SHP77 treated with DMSO at 0.1 percent for 48 hours (cell line): ENCODE results near the gene ATF6.
"Not testable (repeated sequence)": the region's sequence is repeated elsewhere in the genome, so short reads cannot be mapped to it uniquely, and the experiment has no call there.

Source experiments
- DNase-seq: peaks from one replicate; lab custom pipeline; 2025; lab: John Stamatoyannopoulos, UW

ATF6 gene

GRCh38 chr1:161766102-161766981, at the start of gene ATF6:
ATF6 (plus strand) TSS chr1:161766320; CDS start chr1:161766361, 41 bp downstream.
- DNase-seq: peak; percentile 96

DNA sequence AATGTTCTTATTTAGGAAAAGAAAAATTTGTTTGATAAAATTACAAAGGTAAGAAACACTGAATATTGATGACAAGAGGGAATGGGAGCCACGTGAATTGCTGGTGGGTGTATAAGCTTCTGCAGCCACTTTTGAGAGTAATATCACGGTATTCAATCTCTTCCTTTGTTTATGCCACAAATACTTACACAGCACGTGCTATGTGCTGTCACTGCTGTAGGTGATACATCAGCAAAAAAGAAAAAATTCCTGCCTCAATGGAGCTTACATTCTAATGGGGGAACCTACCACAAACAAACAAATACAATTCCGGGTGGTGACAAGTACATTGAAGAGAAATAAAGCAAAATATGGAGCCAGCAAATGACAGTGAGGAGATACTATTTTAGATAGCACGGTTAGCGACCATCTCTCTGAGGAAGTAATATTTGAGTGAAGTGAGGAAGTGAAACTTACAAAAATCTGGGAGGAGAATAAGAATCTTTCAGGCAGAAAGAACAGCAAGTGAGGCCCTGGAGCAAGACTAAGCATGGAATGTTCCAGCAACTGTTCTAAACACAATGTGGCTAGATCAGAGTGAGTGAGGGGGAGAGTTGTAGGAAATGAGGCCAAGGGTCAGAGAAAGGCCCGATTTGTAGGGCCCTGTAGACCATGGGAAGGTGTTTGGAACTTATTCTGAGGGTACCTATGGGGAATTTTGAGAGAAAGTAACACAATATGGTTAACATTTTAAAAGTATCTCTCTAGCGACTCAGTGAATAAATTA, 47.4 kb upstream of the ATF6 start:
- DNase-seq: no peak

DNA sequence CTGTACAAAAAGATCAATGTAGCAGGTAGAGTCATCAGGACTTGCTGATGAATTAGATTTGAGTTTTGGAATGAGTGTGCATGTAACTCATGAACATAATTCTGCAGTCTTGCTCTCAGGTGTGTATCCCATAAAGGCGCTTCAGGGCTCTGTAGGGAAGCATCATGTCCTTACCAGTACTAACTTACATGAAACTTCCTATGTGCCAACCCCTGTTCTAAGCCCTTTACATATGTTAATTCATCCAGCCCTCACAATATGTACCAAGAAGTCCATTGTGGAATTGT, 46.9 kb upstream of the ATF6 start:
- no peak for DNase-seq

DNA sequence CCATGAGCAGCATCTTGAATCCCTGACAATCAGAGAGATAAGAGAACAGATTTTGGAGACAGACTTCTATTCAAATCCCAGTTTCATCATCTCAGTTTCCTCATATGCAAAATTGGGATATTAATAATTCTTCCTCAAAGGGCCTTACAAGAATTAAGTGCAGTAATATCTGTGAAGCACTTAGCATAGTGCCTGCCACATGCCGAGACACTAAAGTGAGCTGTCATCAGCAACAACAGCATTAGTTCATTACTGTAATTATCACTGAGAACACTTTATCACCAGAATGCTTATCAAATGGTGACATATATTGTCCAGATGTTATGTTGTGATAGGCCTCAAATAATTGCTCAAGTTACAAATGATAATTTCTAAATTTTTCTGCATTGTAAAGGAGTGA, 45.7 kb upstream of the ATF6 start:
- no peak for DNase-seq

DNA sequence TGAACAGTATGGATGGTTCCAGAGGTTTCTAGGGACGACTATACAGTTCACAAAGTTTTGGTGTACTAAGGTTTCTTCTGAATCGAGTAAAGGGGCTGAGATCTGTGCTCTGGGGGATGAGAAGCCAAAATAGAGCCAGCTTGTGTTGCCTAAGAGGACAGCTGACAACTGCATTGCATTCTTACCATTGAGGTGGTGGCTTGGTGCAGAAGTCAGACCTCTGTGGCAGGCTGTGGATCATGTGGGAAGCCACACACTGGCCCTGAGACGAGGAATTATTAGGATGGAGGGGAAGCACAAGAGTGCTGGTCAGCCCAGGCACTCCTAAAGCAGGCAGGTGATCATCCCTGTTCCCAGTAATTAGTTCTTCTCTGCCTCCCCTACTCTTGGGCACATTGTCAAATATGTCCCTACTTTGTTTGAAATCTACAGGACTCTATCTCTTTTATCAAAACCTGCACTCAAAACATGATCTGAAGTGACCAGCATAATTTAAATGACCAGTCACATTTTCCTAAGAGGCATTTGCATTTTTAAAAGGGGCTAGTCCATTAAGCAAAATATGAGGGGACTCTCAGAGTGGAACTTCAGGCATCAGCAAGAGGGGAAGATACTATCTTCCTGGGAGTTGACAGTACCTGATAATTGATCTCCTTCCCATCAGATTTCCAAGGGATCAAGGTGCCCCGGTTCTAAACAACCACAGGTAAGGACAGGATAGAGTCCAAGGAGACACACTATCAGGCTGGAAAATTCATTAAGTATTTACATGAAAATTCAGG, 45.0 kb upstream of the ATF6 start, which contains the start of gene FCRLB:
Gene FCRLB, plus strand, starts transcription at position 589 of the 782 bp plus-strand sequence. CDS start 1,129 bp downstream, outside the sequence.
- DNase-seq: no peak

- no peak for DNase-seq
Measured at GRCh38 chr1:161721738-161722343, 44.3 kb upstream of the ATF6 start.

- no peak for DNase-seq
Measured at GRCh38 chr1:161722406-161722805, 43.7 kb upstream of the ATF6 start.

- DNase-seq: no peak
Measured at GRCh38 chr1:161723459-161724141, 42.5 kb upstream of the ATF6 start.

DNA sequence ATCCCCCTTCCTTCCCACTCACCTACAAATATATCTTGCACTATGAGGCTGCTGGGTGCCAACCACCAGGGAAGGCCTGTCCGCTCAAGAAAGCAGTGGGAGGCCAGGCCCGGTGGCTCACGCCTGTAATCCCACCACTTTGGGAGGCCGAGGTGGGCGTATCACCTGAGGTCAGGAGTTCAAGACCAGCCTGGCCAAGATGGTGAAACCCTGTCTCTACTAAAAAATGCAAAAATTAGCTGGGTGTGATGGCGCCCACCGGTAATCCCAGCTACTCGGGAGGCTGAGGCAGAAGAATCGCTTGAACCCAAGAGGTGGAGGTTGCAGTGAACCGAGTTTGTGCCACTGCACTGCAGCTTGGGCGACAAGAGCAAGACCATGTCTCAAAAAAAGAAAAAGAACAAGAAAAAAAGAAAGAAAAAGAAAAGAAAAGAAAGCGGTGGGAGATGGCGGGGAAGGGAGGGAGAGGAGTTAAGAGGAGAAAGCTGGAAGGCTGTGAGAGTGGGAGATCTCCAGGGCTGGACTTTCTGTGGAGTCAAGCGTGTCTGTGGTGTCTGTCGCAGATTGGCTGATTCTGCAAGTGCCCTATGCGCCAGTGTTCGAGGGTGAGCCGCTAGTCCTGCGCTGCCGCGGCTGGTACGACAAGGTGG, 40.7 kb upstream of the ATF6 start:
- not testable (repeated sequence) for DNase-seq

DNA sequence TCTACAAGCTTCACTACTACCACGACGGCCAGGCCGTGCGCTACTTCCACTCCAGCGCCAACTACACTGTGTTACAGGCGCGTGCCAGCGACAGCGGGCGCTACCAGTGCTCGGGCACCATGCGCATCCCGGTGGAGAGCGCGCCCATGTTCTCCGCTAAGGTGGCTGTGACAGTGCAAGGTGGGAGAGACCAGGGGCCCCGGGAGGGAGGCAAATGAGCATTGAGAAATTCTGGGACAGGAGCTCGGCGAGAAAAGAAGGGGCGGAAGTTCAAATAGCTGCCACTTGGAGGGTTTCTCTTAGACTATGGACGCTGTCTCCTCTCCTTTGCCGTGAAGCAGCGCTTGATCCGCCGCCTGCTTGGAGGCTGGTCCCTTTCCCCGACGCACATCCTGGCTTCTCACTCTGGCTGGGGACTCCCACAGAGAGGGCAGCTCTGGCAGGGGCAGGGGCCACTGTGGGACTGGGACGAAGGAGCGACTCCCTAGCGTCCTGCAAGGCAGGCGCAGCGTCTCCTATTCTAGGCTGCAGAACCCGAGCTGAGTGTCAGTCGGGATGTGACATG, 40.1 kb upstream of the ATF6 start:
- DNase-seq: peak; percentile 22

DNA sequence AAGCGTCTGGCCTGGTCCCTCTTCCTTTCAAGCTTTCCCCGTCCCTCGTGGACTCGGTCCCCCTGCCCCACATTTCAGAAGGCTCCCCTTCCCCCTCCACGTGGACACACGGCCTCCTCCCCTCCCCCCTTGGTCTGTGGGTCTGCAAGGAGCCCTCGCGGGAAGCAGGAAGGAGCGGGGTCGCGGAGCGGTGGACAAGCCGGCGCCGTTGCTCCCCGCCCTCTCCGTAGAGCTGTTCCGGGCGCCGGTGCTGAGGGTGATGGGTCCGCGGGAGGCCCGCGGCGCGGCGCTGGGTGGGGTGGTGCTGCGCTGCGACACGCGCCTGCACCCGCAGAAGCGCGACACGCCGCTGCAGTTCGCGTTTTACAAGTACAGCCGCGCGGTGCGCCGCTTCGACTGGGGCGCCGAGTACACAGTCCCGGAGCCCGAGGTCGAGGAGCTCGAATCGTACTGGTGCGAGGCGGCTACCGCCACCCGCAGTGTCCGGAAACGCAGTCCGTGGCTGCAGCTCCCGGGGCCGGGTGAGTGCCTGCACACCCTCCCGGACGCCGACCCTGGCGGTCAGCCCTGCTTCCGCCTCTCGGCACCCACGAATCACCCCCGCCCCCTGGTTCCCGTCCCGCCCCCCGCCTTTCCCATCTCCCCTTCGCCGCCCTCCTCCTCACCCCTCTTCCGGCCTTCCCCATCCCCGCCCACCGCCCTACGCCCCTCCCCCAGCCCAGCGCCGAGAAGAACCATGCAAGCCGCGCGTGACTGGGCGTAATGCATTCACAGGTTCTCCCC, 39.5 kb upstream of the ATF6 start:
- peak; percentile 71 for DNase-seq

- DNase-seq: no peak
Measured at GRCh38 chr1:161727256-161727924, 38.7 kb upstream of the ATF6 start.

- DNase-seq: no peak
Measured at GRCh38 chr1:161728376-161729226, 37.5 kb upstream of the ATF6 start.

- no peak for DNase-seq
Measured at GRCh38 chr1:161730050-161730564, 36.0 kb upstream of the ATF6 start.

GRCh38 chr1:161731241-161731640, 34.9 kb upstream of the ATF6 start:
- no peak for DNase-seq

GRCh38 chr1:161731981-161732718, 34.0 kb upstream of the ATF6 start:
- no peak for DNase-seq

- no peak for DNase-seq
Measured at GRCh38 chr1:161733526-161733925, 32.6 kb upstream of the ATF6 start.
